Mesenchymal stem cell (in vitro differentiated cells and primary cell): Measurements from ENCODE around the gene FXYD7.

Experiments used
- DNase-seq: peaks from one replicate; pipeline ENCODE4 v3.0.0-alpha.2; 2013
- H2AFZ ChIP-seq: one replicate; pipeline ENCODE4 v1.6.1; 2013; ENCODE audit warnings: low read depth, mild to moderate bottlenecking, control low read depth, inconsistent platforms, low read length, moderate library complexity
- H2AK5ac ChIP-seq: 2 replicates; pipeline ENCODE4 v1.6.1; 2013; ENCODE audit warnings: low read length, moderate library complexity, mild to moderate bottlenecking, inconsistent platforms; ENCODE audit not compliant: severe bottlenecking
- H2BK120ac ChIP-seq: one replicate; pipeline ENCODE4 v1.6.1; 2013; ENCODE audit warnings: low read depth, mild to moderate bottlenecking, inconsistent platforms, low read length, moderate library complexity
- H2BK12ac ChIP-seq, 2 experiments: one replicate each; pipeline ENCODE4 v1.6.1; 2013; ENCODE audit warnings: inconsistent platforms in 2 of 2, low read length in 2 of 2, mild to moderate bottlenecking in 2 of 2, moderate library complexity in 2 of 2, control low read depth in 1 of 2
- H2BK15ac ChIP-seq: one replicate; pipeline ENCODE4 v1.6.1; 2013; ENCODE audit warnings: mild to moderate bottlenecking, low read depth, inconsistent platforms; ENCODE audit not compliant: poor library complexity, severe bottlenecking
- H2BK5ac ChIP-seq: 2 replicates; pipeline ENCODE4 v1.6.1; 2013; ENCODE audit warnings: low read depth, mild to moderate bottlenecking, low read length, control low read depth, inconsistent platforms; ENCODE audit not compliant: poor library complexity, severe bottlenecking
- H3K14ac ChIP-seq, 2 experiments: one replicate each; pipeline ENCODE4 v1.6.1; 2013; ENCODE audit warnings: inconsistent platforms in 2 of 2, low read length in 2 of 2, control low read depth in 1 of 2, mild to moderate bottlenecking in 1 of 2, moderate library complexity in 1 of 2
- H3K18ac ChIP-seq, 2 experiments: one replicate each; pipeline ENCODE4 v1.6.1; 2013; ENCODE audit warnings: inconsistent platforms in 2 of 2, low read length in 2 of 2, control low read depth in 1 of 2, low read depth in 1 of 2, mild to moderate bottlenecking in 1 of 2
- H3K23ac ChIP-seq, 2 experiments: one replicate each; pipeline ENCODE4 v1.6.1; 2013; ENCODE audit warnings: inconsistent platforms in 2 of 2, low read length in 2 of 2, mild to moderate bottlenecking in 2 of 2, moderate library complexity in 2 of 2, control low read depth in 1 of 2
- H3K27ac ChIP-seq: 2 replicates; pipeline ENCODE4 v1.5.1; 2013; ENCODE audit warnings: mild to moderate bottlenecking, moderate library complexity, low read length, control low read depth, inconsistent platforms; ENCODE audit not compliant: poor library complexity, severe bottlenecking
- H3K27me3 ChIP-seq, 2 experiments: 2 replicates each; pipeline versions ENCODE4 v1.6.1 to v1.7.0; 2013; ENCODE audit warnings: low read length in 2 of 2, mild to moderate bottlenecking in 2 of 2, moderate library complexity in 2 of 2, control low read depth in 1 of 2, inconsistent platforms in 1 of 2; ENCODE audit not compliant: control insufficient read depth in 1 of 2, insufficient read depth in 1 of 2
- H3K36me3 ChIP-seq, 2 experiments: 2 replicates each; pipeline versions ENCODE4 v1.6.1 to v1.7.0; 2013; ENCODE audit warnings: low read length in 2 of 2, control low read depth in 1 of 2, inconsistent platforms in 1 of 2, low read depth in 1 of 2, mild to moderate bottlenecking in 1 of 2; ENCODE audit not compliant: insufficient read depth in 2 of 2, control insufficient read depth in 1 of 2
- H3K4ac ChIP-seq, 2 experiments: one replicate each; pipeline ENCODE4 v1.6.1; 2013; ENCODE audit warnings: inconsistent platforms in 2 of 2, low read length in 2 of 2, mild to moderate bottlenecking in 2 of 2, moderate library complexity in 2 of 2, control low read depth in 1 of 2, low read depth in 1 of 2
- H3K4me1 ChIP-seq: 2 replicates; pipeline ENCODE4 v1.6.1; 2013; ENCODE audit warnings: low read depth, low read length, control low read depth; ENCODE audit not compliant: control insufficient read depth, insufficient read depth
- H3K4me2 ChIP-seq: 2 replicates; pipeline ENCODE4 v1.6.1; 2013; ENCODE audit warnings: low read length, mild to moderate bottlenecking, inconsistent platforms; ENCODE audit not compliant: poor library complexity, severe bottlenecking
- H3K4me3 ChIP-seq, 2 experiments: 2 replicates each; pipeline versions ENCODE4 v1.5.1 to v1.7.0; 2013; ENCODE audit warnings: low read length in 2 of 2, mild to moderate bottlenecking in 2 of 2, control low read depth in 1 of 2, low read depth in 1 of 2; ENCODE audit not compliant: insufficient read depth in 1 of 2
- H3K79me1 ChIP-seq: replicated peaks from 2 replicates; pipeline ENCODE4 v1.6.1; 2013; ENCODE audit warnings: mild to moderate bottlenecking, control low read depth, low read length, inconsistent platforms; ENCODE audit not compliant: poor library complexity, severe bottlenecking
- H3K9ac ChIP-seq: 2 replicates; pipeline ENCODE4 v1.7.0; 2013; ENCODE audit warnings: mild to moderate bottlenecking, low read length, moderate library complexity
- H3K9me3 ChIP-seq: 2 replicates; pipeline ENCODE4 v1.7.0; 2013; ENCODE audit warnings: mild to moderate bottlenecking, low read length; ENCODE audit not compliant: control insufficient read depth
- H4K8ac ChIP-seq: one replicate; pipeline ENCODE4 v1.6.1; 2013; ENCODE audit warnings: inconsistent platforms, mild to moderate bottlenecking, low read length, moderate library complexity
- H4K91ac ChIP-seq: one replicate; pipeline ENCODE4 v1.6.1; 2013; ENCODE audit warnings: mild to moderate bottlenecking, low read length, inconsistent platforms
- WGBS: methylation state at CpG from one replicate; pipeline ENCODE4 v1.1.7; 2013; ENCODE audit warnings: mixed read lengths; 5-methylcytosine and 5-hydroxymethylcytosine counted together

Gene FXYD7

DNA sequence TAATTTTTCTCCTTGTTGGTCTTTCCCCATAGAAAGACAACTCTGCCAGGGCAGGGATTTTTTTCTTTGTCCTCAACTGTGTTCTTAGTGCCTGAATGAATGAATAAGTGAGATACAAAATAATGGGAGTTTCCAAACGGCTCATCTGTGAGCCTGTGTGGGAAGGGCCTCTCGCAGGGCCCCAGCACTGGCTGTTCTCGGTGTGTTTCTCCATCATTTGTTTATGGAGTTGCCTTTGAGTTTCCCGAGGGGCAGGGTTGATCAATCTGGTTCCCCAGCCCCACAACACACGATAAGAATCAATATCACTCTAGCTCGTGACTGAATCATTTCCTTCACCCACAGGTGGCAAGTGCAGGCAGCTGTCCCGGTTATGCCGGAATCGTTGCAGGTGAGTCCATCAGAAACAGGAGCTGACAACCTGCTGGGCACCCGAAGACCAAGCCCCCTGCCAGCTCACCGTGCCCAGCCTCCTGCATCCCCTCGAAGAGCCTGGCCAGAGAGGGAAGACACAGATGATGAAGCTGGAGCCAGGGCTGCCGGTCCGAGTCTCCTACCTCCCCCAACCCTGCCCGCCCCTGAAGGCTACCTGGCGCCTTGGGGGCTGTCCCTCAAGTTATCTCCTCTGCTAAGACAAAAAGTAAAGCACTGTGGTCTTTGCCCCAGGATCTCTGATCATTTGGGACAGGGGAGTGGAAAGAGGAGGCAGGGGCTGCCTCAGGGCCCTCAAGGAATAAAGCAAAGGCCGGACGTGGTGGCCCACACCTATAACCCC, 26.4 kb downstream of the FXYD7 start:
- 91% methylated on average over 16 of the region's 18 CpGs for WGBS
- no peak overlapping the region for H4K91ac ChIP-seq
- H3K18ac ChIP-seq, result no peak overlapping the region
- DNase-seq, result no peak
- H3K9me3 ChIP-seq, result peaks cover 29% of the 10 kb centered on the region
- no peak overlapping the region for H3K4me3 ChIP-seq
- H3K14ac ChIP-seq, result no peak overlapping the region
- H4K8ac ChIP-seq, result no peak overlapping the region
- H2BK15ac ChIP-seq, result no peak overlapping the region
- H3K36me3 ChIP-seq, result peaks cover 28 to 63% of the 10 kb centered on the region in 2 experiments
- no peak overlapping the region for H3K23ac ChIP-seq
- H3K4me1 ChIP-seq, result peaks cover 12% of the 10 kb centered on the region
- no peak overlapping the region for H2BK120ac ChIP-seq
- peaks cover 2% of the 10 kb centered on the region for H3K79me1 ChIP-seq
- no peak overlapping the region for H3K27ac ChIP-seq
- peak overlapping the region; percentile 49 for H2AK5ac ChIP-seq
- no peak overlapping the region for H2BK5ac ChIP-seq
- no peak overlapping the region for H3K9ac ChIP-seq
- H3K27me3 ChIP-seq, result no peaks in the 10 kb centered on the region
- H2BK12ac ChIP-seq, result no peak overlapping the region
- H2AFZ ChIP-seq, result no peak overlapping the region
- no peak overlapping the region for H3K4me2 ChIP-seq
- H3K4ac ChIP-seq, result no peak overlapping the region

DNA sequence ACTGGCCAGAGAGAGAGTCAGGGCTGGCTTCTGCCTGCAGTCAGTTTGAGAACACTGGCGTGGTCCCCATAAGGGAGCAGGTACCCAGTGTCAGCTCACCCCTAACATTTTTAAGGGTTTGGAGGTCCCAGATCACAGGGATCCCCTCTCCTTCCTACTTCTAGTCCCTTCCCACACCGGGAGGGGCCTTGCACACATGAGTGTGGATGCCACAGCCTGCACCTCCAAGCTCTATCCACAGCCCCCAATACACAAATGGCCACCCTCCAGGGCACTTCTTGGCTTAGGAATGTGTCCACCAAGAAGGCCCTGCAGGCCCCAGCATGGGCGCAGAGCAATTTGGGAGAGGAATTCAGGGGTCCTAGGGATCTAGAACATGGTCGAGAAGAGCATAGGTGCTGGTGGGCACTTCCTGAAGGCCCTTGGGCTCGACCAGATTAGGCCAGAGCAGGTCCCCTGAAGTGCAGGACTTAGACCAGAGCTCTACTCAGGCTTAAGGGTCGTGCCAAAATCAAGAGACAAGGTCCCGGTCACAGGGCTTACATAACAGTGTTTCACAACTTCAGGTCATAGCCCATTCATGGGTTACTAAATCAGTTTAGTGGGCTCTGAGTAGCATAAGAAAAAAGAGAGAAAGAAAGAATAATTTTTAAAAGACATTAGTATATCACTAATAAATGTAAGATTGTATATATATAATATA, 27.5 kb downstream of the FXYD7 start:
- no peak overlapping the region for H2BK5ac ChIP-seq
- no peak for DNase-seq
- no peak overlapping the region for H4K91ac ChIP-seq
- H3K9ac ChIP-seq, result no peak overlapping the region
- no peak overlapping the region for H2BK12ac ChIP-seq
- H3K4ac ChIP-seq, result no peak overlapping the region
- H3K14ac ChIP-seq, result no peak overlapping the region
- H2AFZ ChIP-seq, result no peak overlapping the region
- H3K4me3 ChIP-seq, result no peak overlapping the region
- H3K4me2 ChIP-seq, result no peak overlapping the region
- no peak overlapping the region for H2BK120ac ChIP-seq
- H3K27ac ChIP-seq, result no peak overlapping the region
- peaks cover 12% of the 10 kb centered on the region for H3K4me1 ChIP-seq
- no peaks in the 10 kb centered on the region for H3K27me3 ChIP-seq
- no peak overlapping the region for H4K8ac ChIP-seq
- H2BK15ac ChIP-seq, result no peak overlapping the region
- no peak overlapping the region for H2AK5ac ChIP-seq
- no peak overlapping the region for H3K23ac ChIP-seq
- WGBS, result 91% methylated on average over 5 of the region's 7 CpGs
- no peak overlapping the region for H3K18ac ChIP-seq
- H3K36me3 ChIP-seq, result peaks cover 28 to 52% of the 10 kb centered on the region in 2 experiments
- H3K79me1 ChIP-seq, result peaks cover 2% of the 10 kb centered on the region
- peaks cover 18% of the 10 kb centered on the region for H3K9me3 ChIP-seq

DNA sequence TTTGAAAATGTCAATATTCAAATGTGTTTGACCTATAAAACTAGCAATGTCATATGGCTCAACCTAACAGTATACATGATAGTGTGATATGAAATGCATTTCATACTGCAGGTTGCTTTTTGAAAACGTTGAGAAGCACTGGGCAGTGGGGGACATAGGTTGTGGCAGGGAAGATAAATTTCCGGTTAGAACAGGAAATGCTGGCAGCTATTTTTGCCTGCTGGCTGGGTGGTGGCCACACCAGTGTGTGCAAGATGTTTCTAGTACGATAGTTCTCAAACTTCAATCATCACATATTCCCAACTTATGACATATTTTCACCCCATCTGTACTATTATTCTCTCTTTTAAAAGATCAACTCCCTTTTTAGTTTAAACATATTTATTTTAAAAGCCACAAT, 28.7 kb downstream of the FXYD7 start:
- no peak overlapping the region for H3K18ac ChIP-seq
- peaks cover 6% of the 10 kb centered on the region for H3K9me3 ChIP-seq
- H4K8ac ChIP-seq, result no peak overlapping the region
- H3K4me3 ChIP-seq, result no peak overlapping the region
- H3K4me1 ChIP-seq, result peaks cover 12% of the 10 kb centered on the region
- H3K14ac ChIP-seq, result no peak overlapping the region
- H3K79me1 ChIP-seq, result no peaks in the 10 kb centered on the region
- H4K91ac ChIP-seq, result no peak overlapping the region
- no peak overlapping the region for H3K4ac ChIP-seq
- H3K4me2 ChIP-seq, result no peak overlapping the region
- no peak overlapping the region for H2AK5ac ChIP-seq
- no peak overlapping the region for H2BK120ac ChIP-seq
- no peak overlapping the region for H2AFZ ChIP-seq
- no peak overlapping the region for H3K23ac ChIP-seq
- no peak overlapping the region for H2BK5ac ChIP-seq
- H3K27me3 ChIP-seq, result no peaks in the 10 kb centered on the region
- H3K9ac ChIP-seq, result no peak overlapping the region
- no peak overlapping the region for H2BK12ac ChIP-seq
- H3K27ac ChIP-seq, result no peak overlapping the region
- peaks cover 17 to 40% of the 10 kb centered on the region in 2 experiments for H3K36me3 ChIP-seq
- no peak for DNase-seq
- 95% methylated on average over 3 of the region's 3 CpGs for WGBS
- H2BK15ac ChIP-seq, result no peak overlapping the region

DNA sequence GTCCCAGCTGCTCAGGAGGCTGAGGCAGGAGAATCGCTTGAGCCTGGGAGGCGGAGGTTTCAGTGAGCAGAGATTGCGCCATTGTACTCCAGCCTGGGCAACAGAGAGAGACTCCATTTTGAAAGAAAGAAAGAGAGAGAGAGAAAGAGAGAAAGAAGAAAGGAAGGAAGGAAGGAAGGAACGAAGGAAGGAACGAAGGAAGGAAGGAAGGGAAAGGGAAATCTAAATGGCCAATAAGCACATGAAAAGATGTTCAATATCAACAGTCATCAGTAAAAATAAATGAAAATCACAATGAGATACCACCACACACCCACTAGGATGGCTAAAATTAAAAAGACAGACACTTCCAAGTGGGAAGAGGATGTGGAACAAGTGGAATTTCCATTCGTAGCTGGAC, 31.2 kb downstream of the FXYD7 start:
- Histone ChIP-seq H3K9ac (no peak overlapping the region), H3K14ac (no peak overlapping the region), H3K27ac (no peak overlapping the region)

More for the DNA sequence above, 31.2 kb downstream of the FXYD7 start:
- Histone ChIP-seq H3K27me3 (no peaks in the 10 kb centered on the region), H4K91ac (no peak overlapping the region), H3K4me1 (peaks cover 1% of the 10 kb centered on the region), H2BK15ac (no peak overlapping the region), H3K18ac (no peak overlapping the region), H3K23ac (no peak overlapping the region), H3K4ac (no peak overlapping the region), H3K4me2 (no peak overlapping the region), H2BK120ac (no peak overlapping the region), H2BK5ac (no peak overlapping the region), H3K79me1 (no peaks in the 10 kb centered on the region), H4K8ac (no peak overlapping the region), H3K36me3 (peaks cover 17 to 22% of the 10 kb centered on the region in 2 experiments), H2AFZ (no peak overlapping the region), H3K4me3 (no peak overlapping the region), H2BK12ac (no peak overlapping the region), H2AK5ac (no peak overlapping the region), H3K9me3 (peaks cover 3% of the 10 kb centered on the region)
- no peak for DNase-seq
- WGBS, result 87% methylated on average over 4 of the region's 6 CpGs
